Measurements from ENCODE around the gene FAM168B.

GRCh38 chr2:131125195-131125757, 32.0 kb upstream of the FAM168B start:
- TF ChIP-seq POLR2A (IDR thresholded peaks at IDR 0.05; ENCODE audit: low read depth, low read length) = no peak
- no peak for TF ChIP-seq POLR2AphosphoS5 (IDR thresholded peaks at IDR 0.05; ENCODE audit: low read depth, low read length)
- TF ChIP-seq PAX5 (IDR thresholded peaks at IDR 0.05; ENCODE audit: insufficient read depth, low read length, severe bottlenecking) = no peak
- TF ChIP-seq TAF1 (IDR thresholded peaks at IDR 0.05; ENCODE audit: low read depth, low read length) = no peak
- no peak for TF ChIP-seq SPI1 (IDR thresholded peaks at IDR 0.05; ENCODE audit: low read depth, low read length)
